Inflammatory macrophage treated with lipopolysaccharide for 1 hour (primary cell): Measurements from ENCODE around the gene TUFT1.

Source experiments
- DNase-seq, 2 donors: peaks; one replicate each; pipeline ENCODE4 v3.0.0-alpha.2; 2020 to 2022

TUFT1 gene

GRCh38 chr1:151539321-151540020 is 638 bp upstream of the TUFT1 start:
- DNase-seq: peak; percentile 38

DNA sequence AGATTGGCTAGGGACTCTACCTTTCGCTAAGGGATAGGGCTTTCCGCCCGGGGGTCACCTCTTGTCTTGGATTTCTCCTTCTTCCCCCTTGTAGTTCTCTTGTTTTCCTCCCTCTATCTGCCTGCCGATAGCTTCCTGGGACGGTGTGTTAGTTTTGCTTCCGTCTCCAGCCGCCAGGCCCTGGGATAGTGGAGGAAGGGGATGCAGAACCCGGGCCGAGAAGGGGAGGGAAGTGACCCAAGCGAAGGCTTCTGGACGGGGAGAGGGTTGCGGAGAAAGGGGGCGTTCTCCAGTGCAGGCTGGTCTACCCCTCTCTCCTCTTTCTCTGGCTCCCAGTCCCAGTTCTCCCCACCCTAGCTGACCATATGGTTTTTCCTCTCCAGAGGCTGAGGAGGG is 871 bp downstream of the TUFT1 start:
- DNase-seq: no peak

DNA sequence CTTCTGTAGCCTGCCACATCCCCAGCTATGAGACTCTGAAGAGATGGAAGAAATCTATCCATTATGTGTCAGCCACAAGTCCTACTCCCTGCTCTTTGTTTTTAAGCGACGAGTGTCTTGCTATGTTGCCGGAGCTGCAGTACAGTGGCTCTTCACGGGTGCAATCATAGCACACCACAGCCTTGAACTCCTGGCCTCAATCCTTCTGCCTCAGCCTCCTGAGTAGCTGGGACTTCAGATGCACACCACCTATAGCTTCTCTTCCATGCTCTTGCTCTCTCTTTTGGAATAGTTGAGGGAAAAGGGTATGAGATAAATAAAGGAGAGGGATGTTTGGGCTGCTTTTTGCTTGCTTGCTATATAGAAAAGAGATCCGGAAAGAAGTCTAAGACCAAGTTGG is 1.6 kb downstream of the TUFT1 start:
- DNase-seq: no peak

DNA sequence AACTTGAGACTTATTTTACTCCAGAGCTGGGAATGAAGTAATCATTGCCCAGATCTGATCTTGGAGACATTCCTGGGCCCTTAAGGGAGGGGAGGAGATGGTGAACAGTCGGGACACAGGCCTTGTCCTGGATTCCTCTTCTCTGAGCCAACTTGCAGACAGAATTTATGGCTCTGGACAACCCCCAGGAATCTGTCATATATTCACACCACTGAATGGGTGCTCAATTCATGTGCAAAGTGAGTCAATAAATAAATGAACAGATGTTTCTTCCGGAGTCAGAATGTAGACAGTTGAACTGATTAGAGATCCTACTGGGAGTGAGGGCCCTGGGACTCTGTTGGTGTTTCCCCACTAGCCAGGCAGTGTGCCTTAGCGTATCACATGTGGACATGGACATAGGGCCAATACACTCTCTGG is 2.6 kb downstream of the TUFT1 start:
- no peak for DNase-seq

DNA sequence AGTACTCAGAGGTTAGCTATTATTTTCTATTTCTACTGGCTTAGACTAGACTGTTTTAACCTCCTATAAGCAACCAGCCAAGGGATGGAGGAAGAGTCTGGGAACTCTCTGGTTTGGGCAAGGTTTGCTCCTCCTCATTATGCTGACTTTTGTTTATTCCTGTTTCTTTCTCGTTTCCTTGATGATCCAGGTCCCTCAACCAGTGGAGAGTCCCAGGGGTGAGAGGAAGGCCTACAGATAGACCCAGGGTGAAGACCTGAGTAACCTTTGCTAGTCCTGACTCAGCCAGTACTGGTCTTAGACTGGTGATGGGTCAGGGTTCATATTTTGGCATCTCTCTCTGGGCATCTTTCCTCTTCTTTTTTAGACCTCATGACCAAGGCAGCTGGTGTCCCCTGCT is 5.4 kb downstream of the TUFT1 start:
- no peak for DNase-seq

DNA sequence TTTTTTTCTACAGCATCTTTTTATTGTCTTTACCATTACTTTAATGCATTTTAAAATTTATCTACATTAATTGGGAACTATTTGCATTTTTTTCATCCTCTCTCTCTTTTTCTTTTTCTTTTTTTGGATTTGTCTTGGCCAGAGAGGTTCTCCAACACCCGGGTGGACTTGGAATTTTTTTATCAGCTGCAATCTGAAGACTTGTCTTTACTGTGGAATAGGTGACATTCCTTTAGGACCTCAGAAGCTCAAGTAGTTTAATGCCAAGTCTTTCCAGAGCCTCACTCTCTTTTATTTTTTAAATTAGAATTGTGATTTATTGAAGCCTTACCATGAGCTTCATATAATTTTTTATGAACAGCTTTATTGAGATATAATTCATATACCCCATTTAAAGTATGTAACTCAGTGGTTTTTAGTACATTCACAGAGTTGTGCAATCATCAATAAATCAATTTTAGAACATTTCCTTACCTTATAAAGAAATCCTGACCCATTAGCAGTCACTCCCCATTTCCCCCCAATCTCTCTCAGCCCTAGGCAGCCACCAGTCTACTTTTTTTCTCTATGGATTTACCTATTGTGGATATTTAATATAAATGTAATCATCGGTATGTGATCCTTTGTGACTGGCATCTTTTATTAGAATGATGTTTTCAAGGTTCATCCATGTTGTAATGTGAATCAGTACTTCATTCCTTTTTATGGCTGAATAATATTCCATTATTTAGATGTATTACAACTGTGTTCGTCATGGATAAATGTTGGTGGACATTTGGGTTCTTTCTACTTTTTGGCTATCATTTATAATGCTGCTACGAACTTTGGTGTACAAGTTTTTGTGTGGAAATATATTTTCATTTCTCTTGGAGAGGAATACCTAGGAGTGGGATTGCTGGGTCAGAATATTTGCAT is 6.2 kb downstream of the TUFT1 start:
- DNase-seq: no peak

DNA sequence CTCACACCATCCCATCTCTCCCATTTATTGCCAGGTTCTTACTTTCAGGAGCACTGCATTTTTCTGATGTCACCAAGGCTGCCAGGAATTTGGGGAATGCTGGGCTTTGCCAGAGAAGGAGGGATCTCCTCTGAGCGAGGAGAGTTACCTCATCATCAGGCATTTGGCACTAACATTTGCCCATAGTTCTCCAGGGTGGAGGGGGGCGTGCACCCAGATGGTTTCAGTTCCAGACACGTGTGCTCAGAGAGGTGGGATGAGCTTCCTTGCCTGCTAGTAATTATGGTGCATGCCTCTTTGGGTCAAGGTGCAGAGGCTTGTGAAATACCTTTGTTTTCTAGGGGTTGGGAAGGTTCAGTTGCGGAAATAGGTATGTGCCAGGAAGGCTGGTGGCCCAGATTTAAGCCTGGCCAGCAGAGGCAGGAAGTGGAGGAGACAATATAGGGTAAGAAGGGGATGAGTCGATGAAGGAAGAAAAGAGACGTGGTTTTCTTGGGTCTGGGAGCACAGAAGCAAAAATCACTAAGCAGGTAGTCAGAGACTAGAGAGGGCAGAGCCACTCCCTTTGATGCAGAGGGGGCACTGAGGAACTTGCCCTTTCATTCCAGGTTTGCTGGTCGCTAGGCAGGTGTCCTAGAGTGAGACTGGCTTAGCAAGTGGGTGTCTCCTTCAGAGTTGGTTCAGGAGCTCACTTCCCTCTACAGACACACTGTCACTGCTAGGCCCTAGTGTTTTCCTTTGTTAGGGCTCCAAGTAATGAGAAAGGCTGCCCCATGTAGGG is 7.2 kb downstream of the TUFT1 start:
- DNase-seq: peak in 1 of 2 donors; percentile 19

DNA sequence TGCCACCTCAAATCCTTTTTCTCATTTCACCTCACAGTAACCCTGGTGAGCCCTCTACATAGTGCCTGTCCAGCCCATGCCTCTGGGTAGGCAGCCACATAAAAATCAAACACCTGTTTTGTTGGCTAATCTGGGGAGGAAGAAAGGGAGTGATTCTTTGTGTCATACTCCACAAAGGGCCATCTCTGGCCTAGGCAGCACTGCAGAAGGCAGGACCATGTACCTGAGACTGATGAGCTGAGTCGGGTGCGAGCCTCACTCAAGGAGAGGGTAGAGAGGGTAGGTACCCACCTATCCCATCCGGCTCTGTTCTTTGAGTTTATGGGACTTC is 7.8 kb downstream of the TUFT1 start:
- DNase-seq: no peak

- DNase-seq: no peak
These were observed 9.1 kb downstream of the TUFT1 start for GRCh38 chr1:151549199-151549598.

- DNase-seq: no peak
These were observed 13.6 kb downstream of the TUFT1 start for GRCh38 chr1:151553659-151554058.

- DNase-seq: no peak
These were observed 15.9 kb downstream of the TUFT1 start for GRCh38 chr1:151556052-151556451.

DNA sequence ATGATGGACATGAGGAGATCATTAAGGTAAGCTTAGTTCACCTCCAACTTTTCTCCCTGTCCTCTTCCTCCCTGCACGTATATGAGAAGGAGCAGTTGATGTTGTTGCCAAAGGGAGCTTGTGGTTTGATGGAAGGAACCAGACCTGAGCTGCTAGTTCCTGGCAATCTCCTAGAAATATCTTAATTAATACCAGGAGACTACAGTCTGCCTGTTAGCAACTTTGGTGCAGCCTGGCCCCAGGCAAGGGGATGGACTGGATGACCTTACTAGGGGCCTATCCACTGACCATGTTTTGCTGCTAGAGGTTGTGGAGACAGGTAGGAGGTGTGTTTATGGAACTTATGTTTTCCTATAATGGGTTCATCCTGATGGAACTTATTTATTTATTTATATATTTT is 22.6 kb downstream of the TUFT1 start:
- no peak for DNase-seq

GRCh38 chr1:151563376-151563775 is 23.3 kb downstream of the TUFT1 start:
- no peak for DNase-seq

- DNase-seq: no peak
These were observed 25.5 kb downstream of the TUFT1 start for GRCh38 chr1:151565502-151566189.

DNA sequence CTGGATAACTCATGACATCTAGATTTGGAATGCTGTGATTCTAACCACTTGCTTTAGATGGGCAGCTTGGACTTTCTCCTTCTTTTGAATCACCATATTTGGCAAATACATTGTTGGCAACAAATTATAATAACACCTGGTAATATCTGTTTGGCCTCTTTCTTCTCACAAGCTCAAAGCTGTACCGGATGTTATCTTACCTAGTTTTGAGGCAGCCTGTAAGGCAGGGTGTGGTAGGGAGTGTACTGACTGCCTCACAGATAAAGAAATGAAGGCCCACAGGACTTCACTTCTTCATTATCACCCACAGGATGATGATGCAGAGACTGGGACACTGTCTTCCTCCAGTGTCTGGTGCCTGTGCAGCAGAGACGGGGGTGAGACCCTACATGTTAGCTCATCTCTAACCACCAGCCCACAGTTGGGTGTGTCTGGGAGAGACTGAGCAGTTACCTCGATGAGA is 28.5 kb downstream of the TUFT1 start:
- no peak for DNase-seq

- no peak for DNase-seq
These were observed 30.7 kb downstream of the TUFT1 start for GRCh38 chr1:151570819-151571218.

GRCh38 chr1:151574575-151575529 is 34.7 kb downstream of the TUFT1 start:
- peak in 1 of 2 donors; percentile 37 for DNase-seq

DNA sequence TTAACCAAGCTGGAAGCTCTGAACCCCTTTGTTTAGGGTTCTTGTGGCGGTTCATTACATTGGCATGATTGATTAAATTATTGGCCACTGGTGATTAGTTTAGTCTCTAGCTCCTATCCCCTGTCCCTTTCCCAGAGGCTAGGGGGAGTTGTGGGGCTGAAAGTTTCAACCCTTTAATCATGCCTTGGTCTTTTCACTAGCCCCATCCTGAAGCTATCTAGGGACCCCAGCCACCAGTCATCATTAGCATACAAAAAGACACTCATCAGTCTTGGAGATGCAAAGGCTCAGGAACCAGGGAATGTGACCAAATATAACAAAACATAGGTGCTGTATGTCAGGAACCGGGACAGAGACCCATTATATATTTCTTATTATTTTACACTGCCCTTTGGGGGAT is 37.1 kb downstream of the TUFT1 start:
- DNase-seq: no peak

- DNase-seq: no peak
These were observed 38.8 kb downstream of the TUFT1 start for GRCh38 chr1:151578941-151579340.

DNA sequence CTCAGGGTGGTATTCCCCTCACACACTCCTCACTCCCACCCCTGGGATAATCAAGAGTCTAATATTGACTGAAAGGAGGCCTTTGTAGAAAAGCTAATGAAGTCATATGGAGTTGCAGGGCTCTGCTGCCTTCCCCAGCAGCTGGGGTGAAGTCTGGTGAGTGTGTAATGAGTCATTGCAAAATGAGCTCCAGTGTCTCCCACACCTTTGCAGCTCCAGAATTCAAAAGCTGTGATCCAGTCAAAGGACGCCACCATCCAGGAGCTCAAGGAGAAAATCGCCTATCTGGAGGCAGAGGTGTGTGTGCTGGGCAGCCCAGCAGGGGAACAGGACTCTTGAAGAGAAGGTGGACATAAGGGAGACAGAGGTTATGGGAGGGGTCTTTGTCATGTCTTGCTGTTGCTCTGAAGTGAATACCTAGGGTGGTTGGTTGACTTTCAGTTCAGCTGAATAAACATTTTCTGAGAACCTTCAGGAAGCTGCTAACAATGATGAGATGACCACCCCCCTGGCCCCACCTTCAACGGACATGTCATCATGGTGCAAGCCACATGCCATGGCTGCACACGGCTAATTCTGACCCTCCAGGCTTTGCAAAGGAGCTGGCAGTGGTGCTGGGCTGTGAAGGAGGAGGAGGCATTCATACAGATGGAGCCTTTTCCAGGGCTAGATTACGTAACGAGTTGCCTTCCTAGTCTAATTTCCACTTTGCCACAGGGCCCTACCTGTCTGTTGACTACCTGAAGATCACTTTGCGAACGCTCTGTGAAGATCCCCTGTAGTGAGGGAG is 39.5 kb downstream of the TUFT1 start:
- no peak for DNase-seq

DNA sequence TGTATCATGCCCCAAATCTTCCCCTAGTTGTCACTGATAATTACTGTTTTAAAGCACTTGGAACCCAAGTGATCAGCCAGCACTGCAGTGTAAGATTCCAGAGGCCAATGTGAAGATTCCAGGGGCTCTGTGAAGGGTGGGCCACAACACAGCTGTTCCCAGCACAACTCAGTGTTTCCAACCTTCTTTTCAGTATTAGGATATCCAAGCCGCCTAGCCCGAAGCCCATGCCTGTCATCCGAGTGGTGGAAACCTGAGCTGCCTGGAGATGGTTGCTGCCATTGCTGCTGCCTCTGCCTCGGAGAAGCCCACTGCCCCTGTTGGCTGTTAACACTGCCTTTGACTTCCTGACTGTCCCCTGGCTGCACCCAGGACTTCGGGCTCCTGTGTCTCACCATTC is 41.3 kb downstream of the TUFT1 start:
- no peak for DNase-seq
